Esophagus squamous epithelium (tissue), 5 donors: ENCODE measurements around the gene PACC1. TPM values are rescaled to one million over a fixed set of nuclear protein-coding genes. Genes with fewer than 3 reads are reported as not detected.

Experiments used
- DNase-seq: peaks from one replicate; lab custom pipeline; 2025; lab: John Stamatoyannopoulos, UW
- H3K27ac ChIP-seq, 4 donors: fragments of 200-600 bp; sonication (generic); one replicate each; pipeline ENCODE4 v1.5.1; 2016 to 2019; ENCODE audit warnings: mild to moderate bottlenecking in 1 of 4
- H3K27me3 ChIP-seq, 4 donors: fragments of 200-600 bp; sonication (generic); 1 replicate in 3 of 4; 2 replicates in 1 of 4; pipeline versions ENCODE4 v1.5.1 to v1.6.0; 2017 to 2021; ENCODE audit warnings: antibody characterized with exemption in 1 of 4
- H3K36me3 ChIP-seq, 3 donors: fragments of 200-600 bp; sonication (generic); one replicate each; pipeline ENCODE4 v1.5.1; 2016 to 2019
- H3K4me1 ChIP-seq, 3 donors: fragments of 200-600 bp; sonication (generic); one replicate each; pipeline ENCODE4 v1.5.1; 2017 to 2019
- H3K4me3 ChIP-seq, 4 donors: fragments of 200-600 bp; sonication (generic); 1 replicate in 3 of 4; 2 replicates in 1 of 4; pipeline ENCODE4 v1.5.1; 2016 to 2019; ENCODE audit warnings: mild to moderate bottlenecking in 2 of 4, moderate library complexity in 1 of 4
- H3K9me3 ChIP-seq, 3 donors: fragments of 200-600 bp; sonication (generic); one replicate each; pipeline ENCODE4 v1.5.1; 2016 to 2019
- POLR2A ChIP-seq, 4 donors: fragments of 450-650 bp; IDR thresholded peaks; one replicate each; pipeline ENCODE4 v1.6.1; 2017; ENCODE audit warnings: antibody characterized with exemption in 4 of 4, mild to moderate bottlenecking in 4 of 4, moderate library complexity in 3 of 4
- WGBS, 2 donors: methylation state at CpG; one replicate each; pipeline ENCODE4 v1.1.5; 2018; 5-methylcytosine and 5-hydroxymethylcytosine counted together
- intact Hi-C: fragments of 100-400 bp; cut with DNase I; formaldehyde crosslinking; loops from one replicate; pipeline ENCODE4 v1.15.0; 2022
- total RNA-seq, 4 donors: library from RNA; depleted of rRNA; stranded (reverse); fragments of >200 nt; gene quantifications; one replicate each; pipeline ENCODE4 v1.1.0, GENCODE V29; 2016
- TF ChIP-seq, protein P1 (sequence below), 6 experiments: fragments of 450-650 bp in 4 of 6; fragments of 200-600 bp in 2 of 6; sonication (generic) in 2 of 6; IDR thresholded peaks; one replicate each; pipeline ENCODE4 v1.5.1; 2016 to 2019; ENCODE audit warnings: antibody characterized with exemption in 6 of 6, mild to moderate bottlenecking in 4 of 6, moderate library complexity in 4 of 6
- donor health status: DM: yes; HTN: yes; CAD: no.

Gene PACC1
- total RNA-seq, 4 donors from 2014 or later: 5.0 to 7.6 (median 6.3) TPM

DNA sequence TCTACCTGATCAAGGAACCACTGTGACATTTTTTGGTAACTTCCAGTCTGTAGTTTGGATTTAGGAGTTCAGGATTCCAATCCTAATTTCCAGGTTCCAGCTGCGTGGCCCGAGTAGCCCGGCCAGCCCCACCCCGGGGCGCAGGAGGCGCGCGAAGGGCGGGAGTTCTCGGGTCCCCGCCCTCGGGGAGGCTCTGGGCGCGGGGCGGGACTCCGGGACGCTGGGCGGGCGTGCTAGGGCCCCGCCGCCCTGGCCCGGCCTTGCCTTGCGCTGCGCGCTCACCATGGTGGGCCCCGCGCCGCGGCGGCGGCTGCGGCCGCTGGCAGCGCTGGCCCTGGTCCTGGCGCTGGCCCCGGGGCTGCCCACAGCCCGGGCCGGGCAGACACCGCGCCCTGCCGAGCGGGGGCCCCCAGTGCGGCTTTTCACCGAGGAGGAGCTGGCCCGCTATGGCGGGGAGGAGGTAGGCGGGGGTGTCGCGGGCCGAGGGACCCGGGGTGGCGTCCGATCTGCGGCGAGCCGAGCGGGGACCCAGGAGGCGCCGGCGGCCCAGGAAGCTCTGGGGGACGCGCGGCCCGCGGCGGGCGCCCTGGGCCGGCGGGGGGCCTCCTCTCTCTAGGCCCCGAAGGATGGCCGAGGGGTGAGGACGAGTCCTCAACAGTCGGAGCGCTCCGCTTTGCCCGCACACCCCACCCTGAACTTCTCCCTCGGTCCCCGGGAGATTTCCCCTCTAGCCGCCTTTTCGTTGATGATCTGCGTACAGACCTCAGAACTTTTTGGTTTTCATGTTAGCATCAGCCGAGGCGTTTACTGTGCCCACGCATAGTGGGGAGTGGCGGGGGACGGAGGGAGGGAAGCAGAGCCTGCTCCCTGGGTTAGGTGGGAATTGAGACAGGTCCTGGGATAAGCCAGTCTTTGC lies 18.2 kb upstream of the PACC1 start, which contains the start of gene NENF:
TSS of gene NENF (plus strand) at position 260 of the 916 bp plus-strand sequence. CDS start at position 284, 24 bp downstream.
- WGBS, 2 donors: 0 to 1% methylated on average over 5 to 23 of the region's 86 CpGs
- Histone ChIP-seq H3K4me1 (peaks cover 7 to 40% (median 12%) of the 10 kb centered on the region in 3 donors), H3K9me3 (no peaks in the 10 kb centered on the region), H3K27me3 (no peaks in the 10 kb centered on the region), H3K27ac (peak within 1 kb of the TSS; percentile 82 to 93 (median 90)), H3K4me3 (peak within 1 kb of the TSS; percentile 71 to 92 (median 83)), H3K36me3 (no peaks in the 10 kb centered on the region)
- intact Hi-C loops: no loop called here
- TF ChIP-seq, protein P1, sequence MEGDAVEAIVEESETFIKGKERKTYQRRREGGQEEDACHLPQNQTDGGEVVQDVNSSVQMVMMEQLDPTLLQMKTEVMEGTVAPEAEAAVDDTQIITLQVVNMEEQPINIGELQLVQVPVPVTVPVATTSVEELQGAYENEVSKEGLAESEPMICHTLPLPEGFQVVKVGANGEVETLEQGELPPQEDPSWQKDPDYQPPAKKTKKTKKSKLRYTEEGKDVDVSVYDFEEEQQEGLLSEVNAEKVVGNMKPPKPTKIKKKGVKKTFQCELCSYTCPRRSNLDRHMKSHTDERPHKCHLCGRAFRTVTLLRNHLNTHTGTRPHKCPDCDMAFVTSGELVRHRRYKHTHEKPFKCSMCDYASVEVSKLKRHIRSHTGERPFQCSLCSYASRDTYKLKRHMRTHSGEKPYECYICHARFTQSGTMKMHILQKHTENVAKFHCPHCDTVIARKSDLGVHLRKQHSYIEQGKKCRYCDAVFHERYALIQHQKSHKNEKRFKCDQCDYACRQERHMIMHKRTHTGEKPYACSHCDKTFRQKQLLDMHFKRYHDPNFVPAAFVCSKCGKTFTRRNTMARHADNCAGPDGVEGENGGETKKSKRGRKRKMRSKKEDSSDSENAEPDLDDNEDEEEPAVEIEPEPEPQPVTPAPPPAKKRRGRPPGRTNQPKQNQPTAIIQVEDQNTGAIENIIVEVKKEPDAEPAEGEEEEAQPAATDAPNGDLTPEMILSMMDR (IDR thresholded peaks at IDR 0.05): no peak
- TF ChIP-seq POLR2A (IDR thresholded peaks at IDR 0.05): peak in 2 of 4 donors; percentile 65
- no peak for DNase-seq

- no peaks in the 10 kb centered on the region for H3K27me3 ChIP-seq
- intact Hi-C loops: no loop called here
- TF ChIP-seq, protein P1 (IDR thresholded peaks at IDR 0.05): no peak
- TF ChIP-seq POLR2A (IDR thresholded peaks at IDR 0.05): no peak
- H3K36me3 ChIP-seq: no peaks in the 10 kb centered on the region
- 3 to 14% methylated on average over 5 of the region's 5 CpGs for WGBS, 2 donors
- H3K9me3 ChIP-seq: no peaks in the 10 kb centered on the region
- H3K27ac ChIP-seq: peak overlapping the region; percentile 82 to 93 (median 90)
- peak overlapping the region; percentile 71 to 92 (median 83) for H3K4me3 ChIP-seq
- H3K4me1 ChIP-seq: peaks cover 7 to 40% (median 12%) of the 10 kb centered on the region in 3 donors
- DNase-seq: no peak
These were observed 17.6 kb upstream of the PACC1 start for GRCh38 chr1:212432272-212432660.

- intact Hi-C loops: no loop called here
- Histone ChIP-seq H3K9me3 (no peaks in the 10 kb centered on the region), H3K36me3 (no peaks in the 10 kb centered on the region), H3K4me3 (no peak overlapping the region), H3K4me1 (peaks cover 7 to 40% (median 12%) of the 10 kb centered on the region in 3 donors), H3K27ac (no peak overlapping the region), H3K27me3 (no peaks in the 10 kb centered on the region)
- TF ChIP-seq, protein P1 (IDR thresholded peaks at IDR 0.05): no peak
- no peak for TF ChIP-seq POLR2A (IDR thresholded peaks at IDR 0.05)
- 89 to 95% methylated on average over 9 of the region's 9 CpGs for WGBS, 2 donors
- DNase-seq: no peak
These were observed 17.0 kb upstream of the PACC1 start for GRCh38 chr1:212431644-212432043.

DNA sequence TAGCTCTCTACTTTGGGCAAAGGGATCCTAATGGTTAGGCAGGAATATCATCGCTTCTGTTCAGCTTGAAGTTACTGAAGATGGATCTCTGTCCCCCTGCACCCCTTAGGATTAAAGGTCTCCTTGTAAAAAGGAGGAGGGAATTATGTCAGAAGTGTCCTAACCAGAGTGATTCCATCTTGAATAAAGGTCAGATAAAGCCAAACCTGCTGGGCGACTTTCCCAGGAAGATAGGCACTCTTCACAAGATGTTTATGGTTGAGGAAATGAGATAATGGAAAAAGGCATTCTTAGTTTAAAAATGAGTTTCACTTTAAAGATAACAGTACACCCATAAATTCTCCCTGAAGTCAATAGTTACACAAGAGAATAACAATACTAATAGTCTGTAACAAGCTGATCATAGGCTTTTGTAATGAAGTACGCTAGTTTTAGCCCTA lies 16.3 kb upstream of the PACC1 start:
- Histone ChIP-seq H3K27ac (no peak overlapping the region), H3K36me3 (no peaks in the 10 kb centered on the region), H3K27me3 (no peaks in the 10 kb centered on the region), H3K4me1 (peaks cover 7 to 40% (median 12%) of the 10 kb centered on the region in 3 donors), H3K9me3 (no peaks in the 10 kb centered on the region), H3K4me3 (no peak overlapping the region)
- TF ChIP-seq, protein P1 (IDR thresholded peaks at IDR 0.05): no peak
- no peak for TF ChIP-seq POLR2A (IDR thresholded peaks at IDR 0.05)
- intact Hi-C loops: no loop called here
- DNase-seq: no peak
- WGBS, 2 donors: 77 to 87% methylated on average over 3 of the region's 3 CpGs

- peaks cover 7 to 40% (median 12%) of the 10 kb centered on the region in 3 donors for H3K4me1 ChIP-seq
- no peak for DNase-seq
These were observed 15.7 kb upstream of the PACC1 start for GRCh38 chr1:212430416-212430815.

More at GRCh38 chr1:212430416-212430815, 15.7 kb upstream of the PACC1 start:
- WGBS, 2 donors: 78 to 90% methylated on average over 2 of the region's 2 CpGs
- intact Hi-C loops: no loop called here
- Histone ChIP-seq H3K9me3 (no peaks in the 10 kb centered on the region), H3K27ac (no peak overlapping the region), H3K27me3 (no peaks in the 10 kb centered on the region), H3K4me3 (no peak overlapping the region), H3K36me3 (no peaks in the 10 kb centered on the region)
- TF ChIP-seq POLR2A (IDR thresholded peaks at IDR 0.05): no peak
- TF ChIP-seq, protein P1 (IDR thresholded peaks at IDR 0.05): no peak
